Right renal pelvis (tissue), 4 donors: ENCODE measurements around the gene HOXA2. TPM values are rescaled to one million over a fixed set of nuclear protein-coding genes. Genes with fewer than 3 reads are reported as not detected.

ENCODE experiments used
- DNase-seq, 4 donors: peaks; one replicate each; pipeline ENCODE4 v3.0.0-alpha.2; 2013; ENCODE audit warnings: low read depth in 4 of 4, low spot score in 3 of 4, missing footprints in 1 of 4
- polyA plus RNA-seq, 4 donors: library from polyadenylated mRNA; unstranded; fragments of 120-200 nt; gene quantifications; one replicate each; pipeline ENCODE4 v1.2.1, GENCODE V29; 2013; ENCODE audit not compliant: insufficient read length in 4 of 4

Gene HOXA2
- polyA plus RNA-seq, 4 donors: 8.2 to 10.1 (median 9.5) TPM

DNA sequence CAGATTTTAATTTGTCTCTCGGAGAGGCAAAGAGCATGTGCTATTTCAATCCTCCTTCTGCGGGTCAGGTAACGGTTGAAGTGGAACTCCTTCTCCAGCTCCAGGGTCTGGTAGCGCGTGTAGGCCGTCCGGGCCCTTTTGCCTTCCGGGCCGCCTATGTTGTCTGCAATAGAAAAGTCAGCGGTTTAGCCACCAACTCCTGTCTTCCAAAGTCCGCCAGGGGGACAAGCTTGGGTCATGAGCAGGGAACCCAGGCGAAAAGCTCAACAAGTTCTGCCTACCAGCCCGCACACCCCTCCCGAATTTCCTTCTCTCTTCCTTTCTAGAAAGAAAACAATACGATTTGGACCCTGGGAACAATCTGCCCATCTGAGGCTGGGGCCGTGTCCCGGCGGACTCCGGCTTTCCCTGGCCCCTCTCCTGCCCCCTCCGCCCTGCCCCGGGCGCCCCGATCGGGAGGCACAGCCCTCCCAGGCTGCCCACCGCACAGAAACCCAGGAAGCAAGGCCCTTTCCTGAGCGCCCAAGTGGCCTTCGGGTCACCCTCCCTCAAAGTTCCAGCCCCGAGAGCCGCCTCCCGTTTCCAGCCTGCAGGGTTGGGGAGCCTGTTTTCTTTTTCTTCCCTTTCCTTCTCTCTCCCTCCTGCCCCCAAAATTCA lies 39.6 kb upstream of the HOXA2 start:
- DNase-seq: no peak

DNA sequence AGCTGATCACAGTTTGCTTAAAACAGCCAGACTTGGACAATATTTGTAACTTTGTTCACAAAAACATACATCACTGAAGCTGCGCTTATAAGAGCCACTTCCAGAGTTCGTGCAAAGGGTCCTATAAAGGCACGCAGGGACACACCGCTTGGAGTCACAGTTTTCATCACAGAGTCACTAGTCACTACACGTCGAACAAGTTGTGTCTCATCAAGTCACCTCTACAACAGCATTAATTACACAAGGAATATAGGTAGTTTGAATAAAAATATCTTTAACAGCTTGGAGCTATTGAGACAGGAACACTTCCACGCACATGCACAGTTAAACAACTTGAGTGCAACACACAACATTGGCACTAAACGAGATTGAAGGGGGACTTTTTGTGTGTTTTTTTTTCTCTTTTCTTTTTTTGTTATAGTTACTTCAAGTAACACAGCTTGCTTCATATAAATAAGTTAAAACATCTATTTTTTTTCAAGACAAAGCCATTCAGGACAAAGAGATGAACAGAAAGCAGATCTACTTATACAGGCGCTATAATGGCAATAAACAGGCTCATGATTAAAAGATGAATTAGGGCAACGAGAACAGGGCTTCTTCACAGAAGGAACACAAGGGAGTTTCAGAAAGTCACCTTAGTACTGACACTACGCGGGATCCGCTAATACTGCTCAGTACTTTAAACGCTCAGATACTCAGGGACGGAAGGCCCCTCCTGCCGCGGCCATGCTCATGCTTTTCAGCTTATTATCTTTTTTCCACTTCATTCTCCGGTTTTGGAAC lies 38.8 kb upstream of the HOXA2 start:
- no peak for DNase-seq

DNA sequence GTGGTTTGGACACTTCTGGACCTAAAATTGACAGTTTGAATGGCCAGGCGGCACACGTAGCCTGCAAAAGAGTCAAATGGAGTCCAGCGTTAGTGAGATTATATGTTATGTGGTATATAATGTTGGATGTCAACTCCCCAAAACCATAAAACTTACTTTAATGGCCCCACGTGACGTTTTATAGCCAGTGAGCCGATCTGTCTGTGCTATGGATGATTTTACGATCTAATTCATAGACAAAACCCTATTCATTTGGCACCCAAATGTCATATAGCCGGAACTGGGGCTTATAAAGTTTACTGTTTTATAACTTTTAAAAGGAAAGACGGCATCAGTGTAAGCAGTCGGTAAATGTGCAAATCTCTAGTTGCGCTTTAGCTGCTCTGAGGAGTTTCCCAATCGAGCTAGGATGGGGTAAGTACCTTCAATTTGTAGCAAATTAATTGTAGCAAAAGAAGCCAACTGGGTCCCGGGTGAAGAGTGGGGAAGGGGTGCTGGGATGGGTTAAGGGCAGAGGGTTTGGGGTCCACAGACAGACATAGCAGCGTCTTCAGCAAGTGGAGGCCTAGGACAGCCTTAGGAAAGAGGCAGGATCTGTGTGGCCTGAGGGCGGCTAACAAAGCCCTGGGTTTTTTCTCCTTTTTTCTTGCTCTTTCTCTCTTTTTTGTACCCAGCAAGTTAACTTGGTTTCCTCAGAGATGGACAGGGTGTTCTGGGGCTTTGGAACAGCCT lies 37.8 kb upstream of the HOXA2 start:
- DNase-seq: no peak

DNA sequence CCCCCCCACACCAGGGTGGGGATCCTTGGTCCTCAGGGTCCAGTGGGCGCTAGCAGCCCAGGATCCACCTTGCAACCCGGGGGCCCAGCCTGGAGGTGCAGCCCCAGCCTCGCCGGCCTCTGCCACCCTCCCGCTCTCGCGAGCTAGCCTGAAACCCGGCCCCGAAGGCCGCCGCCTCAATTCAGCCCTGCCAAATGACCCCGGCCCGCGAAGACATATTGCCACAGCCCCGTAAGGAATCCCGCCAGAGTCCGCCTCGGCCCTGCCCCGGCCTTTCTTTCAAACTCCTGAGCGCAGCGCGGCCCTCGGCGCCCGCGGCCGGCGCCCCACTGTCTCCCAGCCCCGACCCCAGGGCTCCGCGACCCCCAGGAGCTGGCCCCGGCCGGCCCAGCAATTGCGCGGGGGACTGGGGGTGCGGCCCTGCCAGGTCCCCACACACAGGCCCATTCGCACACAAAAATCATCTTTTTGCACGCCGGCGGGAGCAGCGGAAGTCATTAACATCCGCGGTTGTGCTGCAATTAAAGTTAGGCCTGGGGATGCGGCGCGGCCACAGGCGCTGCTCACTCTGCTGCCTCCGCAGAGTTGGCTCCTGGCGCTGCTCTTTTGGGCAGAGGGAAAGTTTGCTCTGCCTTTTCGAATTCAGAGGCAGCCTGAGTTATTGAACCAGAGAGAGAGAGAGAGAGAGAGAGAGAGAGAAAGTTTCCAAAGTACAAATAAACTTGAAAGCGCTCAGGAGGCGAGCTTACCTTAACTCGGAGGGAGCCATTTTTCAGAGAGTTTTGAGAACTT lies 37.0 kb upstream of the HOXA2 start:
- no peak for DNase-seq

DNA sequence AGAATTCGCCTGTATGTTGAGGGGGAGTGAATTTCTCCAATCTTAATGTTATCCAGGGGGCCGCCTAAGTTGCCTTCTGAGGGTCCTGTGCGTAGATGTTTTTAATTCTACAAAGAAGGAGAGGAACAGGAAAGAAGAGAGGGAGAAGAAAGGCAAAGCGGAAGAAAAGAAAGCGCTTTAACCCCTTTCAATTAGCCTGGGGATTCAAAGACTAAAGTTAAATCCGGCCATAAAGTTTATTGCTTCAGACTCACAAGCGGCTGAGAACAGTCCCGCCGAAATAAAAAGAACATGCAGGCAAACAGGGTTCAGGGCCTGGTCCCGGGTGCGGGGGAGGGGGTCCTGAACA lies 36.5 kb upstream of the HOXA2 start:
- DNase-seq: no peak

DNA sequence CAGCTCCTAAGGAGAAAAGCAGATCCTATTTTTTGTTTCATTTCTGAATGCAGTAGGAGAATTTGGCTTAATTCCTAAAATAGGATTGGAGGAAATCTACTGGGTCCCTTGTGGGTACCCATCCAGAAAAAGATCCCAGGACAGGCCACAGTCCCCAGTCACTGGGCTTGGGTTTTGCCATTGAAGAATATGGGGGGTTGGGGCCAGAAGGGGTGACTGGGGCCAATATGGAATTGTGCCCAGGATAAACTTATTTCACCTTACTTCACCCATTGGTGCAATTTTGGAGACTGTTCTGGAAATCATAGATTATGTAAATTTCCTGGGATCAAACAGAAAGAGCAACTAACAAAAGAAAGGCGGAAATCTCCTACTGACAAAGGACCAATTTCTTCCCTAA lies 36.0 kb upstream of the HOXA2 start:
- DNase-seq: no peak

DNA sequence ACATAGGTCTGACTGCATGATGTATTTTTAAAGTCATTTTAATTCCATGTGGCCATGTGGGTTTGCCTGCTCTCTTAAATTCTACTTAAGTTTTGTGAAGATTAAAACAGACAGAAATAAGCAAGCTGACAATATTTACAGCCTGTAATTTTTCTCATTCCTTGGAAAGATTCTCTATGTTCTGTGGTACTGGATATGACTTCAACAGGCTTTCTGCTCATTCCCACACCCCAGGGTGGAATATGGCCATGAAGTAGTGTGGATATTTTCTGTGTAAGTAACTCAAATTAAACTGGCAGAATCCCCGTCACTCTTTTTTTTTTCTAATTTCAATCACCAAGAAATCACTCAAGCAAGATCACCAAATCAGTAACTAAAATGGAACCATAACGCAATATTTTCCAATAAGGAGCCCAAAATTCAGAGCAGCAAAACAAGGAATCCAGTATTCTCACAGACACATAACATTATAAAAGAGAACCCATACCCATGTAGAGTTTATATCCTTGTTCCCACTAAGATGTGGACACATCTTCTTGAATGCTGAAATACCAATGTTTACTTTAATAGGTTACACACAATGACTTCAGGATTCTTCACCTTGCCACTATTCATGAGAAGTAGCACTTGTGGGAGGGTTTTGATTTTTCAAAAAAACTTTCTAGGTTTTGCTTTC lies 35.3 kb upstream of the HOXA2 start:
- no peak for DNase-seq

DNA sequence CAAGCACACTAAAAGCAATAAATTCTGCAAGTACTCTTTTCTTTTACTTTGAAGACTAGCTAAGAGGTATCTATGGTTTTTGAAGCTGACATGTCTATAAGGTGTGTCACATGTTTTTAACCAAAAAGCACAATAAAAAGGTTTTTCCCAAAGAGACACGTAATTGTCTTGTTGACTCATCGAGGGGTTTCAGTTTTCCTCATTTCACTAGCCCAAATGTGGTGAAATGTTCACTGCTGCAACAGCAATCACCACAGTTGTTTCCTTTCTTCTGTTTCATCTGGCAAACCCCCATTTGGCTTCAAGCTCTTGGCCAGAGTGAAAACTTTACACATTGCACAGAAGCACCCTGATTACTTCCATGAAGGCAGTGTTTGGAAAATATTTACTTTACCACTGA lies 31.9 kb upstream of the HOXA2 start:
- no peak for DNase-seq

DNA sequence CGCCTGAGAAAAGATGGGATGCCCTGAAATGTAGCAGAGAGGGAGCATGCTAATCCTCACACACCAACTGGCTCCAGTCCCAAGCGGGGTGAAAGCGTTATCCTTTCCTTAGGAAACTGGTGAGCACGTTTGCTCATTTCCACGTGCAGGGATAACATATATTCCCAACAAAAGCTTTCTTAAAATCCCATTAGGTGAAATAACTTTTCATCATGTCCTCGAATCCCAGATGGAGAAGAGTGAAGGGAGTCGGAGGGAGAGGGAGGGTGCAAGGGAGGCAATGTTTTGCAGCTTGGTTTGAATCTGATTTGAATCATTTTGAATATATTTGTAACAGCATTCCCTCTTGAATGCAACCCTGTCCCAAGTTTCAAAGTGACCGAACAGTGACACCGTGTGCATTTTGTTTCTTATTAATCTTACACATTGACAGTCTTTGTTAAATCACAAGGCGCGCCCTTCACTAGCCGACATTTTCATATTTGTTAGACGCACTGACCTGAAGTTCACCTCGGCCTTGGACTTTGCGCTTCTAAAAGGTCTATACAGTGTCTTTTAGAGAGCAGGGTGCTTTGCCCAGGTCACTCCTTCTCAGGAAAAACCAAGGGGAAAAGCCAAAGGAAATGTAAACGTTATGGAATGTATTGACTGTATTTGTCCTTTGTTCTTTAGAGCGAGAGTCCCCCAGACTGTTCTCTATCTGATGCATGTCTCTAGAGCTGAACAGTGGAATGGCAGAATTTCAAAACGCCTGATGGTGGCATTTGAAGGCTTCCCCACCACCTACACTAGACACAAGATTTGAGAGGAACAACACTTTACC lies 31.1 kb upstream of the HOXA2 start:
- no peak for DNase-seq

DNA sequence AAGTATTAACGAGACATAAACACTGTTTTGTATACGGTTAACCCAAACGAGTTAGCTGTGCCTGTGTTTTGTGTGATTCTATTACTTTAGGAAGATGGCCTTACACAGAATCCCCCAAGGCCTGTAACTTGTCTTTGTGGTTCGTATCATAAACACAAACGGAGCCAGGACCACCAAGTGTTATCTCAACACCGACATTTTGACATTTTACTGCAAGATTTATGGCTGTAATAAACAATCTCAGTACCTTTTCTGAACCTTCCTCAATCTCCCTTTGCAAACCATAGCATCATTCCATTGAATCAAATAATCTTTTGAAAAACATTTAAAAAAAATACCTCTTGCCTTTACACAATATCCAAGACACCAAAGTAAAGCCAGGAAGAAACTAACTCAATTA lies 30.5 kb upstream of the HOXA2 start:
- no peak for DNase-seq

DNA sequence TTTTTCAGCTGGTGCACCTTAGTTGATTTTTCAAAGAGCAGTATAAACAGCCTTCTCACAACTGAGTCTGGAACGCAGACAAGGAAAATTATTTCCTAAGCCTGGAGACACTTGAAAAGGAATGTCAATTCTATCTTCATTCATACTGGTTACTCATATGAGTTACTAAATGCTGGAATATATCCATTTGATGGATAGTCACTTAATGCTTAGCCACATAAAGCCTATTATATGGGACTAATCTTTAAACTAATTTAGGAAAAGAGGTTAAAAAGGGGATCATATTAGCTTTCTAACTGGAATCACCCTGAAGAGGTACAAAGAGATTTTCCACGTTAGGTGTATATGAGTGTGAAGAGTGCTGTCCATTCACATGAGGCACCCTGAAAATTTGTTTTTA lies 29.7 kb upstream of the HOXA2 start:
- DNase-seq: no peak

DNA sequence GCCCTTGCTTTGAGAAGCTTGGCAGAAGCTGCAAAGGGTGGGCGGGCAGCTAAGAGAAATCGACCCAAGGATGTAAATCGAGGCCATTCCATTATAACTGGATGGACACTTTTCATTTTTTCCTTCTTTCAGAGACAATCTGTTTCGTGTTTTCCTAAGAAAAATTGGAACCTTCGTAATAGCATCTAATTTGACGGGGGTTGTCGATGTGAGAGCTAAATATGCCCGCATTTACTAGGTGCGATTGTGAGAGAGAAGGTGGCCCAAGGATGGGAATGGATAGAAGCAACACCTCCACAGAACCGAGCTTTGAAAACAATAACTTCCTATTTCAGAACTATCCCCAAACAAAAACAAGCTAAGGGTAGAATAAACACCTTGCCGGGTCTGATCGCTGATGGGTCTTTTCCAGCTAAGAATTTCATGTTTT lies 28.9 kb upstream of the HOXA2 start:
- DNase-seq: no peak

DNA sequence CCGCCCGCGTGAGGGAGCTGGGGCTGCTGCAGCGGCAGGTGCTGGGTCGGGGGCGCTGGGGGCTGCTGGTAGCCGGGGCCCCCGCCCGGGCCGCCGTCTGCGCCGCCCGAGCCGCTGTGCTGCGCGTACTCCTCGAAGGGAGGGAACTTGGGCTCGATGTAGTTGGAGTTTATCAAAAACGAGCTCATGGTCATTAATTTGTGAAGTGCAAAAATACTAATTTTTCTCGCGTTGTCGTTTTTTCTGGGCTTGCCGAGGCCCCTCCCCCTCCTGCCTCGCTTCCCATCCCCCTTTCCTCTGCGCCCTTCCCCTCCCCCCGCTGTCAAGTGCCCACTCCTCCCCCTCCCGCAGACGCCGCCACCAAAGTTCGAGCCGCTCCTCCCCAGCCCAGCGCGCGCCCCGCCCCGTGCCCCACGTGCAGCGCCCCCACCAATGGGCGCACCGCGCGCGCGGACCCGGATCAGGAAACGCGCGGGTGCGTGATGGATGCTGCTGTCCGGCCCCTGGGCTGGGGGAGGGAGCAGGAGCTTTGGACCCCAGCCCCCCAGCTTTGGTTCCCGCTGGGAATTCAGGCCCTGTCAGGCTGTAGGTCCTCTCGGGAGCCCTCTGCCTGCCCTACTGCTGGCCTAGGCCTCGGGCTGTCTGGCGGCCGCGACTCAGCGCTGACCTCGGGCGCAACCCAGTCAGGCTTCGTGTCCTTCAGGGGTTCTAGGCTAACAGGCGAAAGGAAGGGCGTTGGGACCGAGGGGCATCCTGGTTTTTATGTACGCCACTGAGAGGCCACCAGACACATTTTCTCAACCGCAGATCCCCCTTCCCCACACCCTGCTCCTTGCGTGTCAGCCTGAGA lies 28.3 kb upstream of the HOXA2 start, which contains the start of gene HOXA4:
TSS of gene HOXA4 (minus strand) at position 218 of the 850 bp plus-strand sequence. CDS start at position 194, 24 bp downstream.
- peak in 3 of 4 donors; percentile 78 to 87 (median 86) for DNase-seq

DNA sequence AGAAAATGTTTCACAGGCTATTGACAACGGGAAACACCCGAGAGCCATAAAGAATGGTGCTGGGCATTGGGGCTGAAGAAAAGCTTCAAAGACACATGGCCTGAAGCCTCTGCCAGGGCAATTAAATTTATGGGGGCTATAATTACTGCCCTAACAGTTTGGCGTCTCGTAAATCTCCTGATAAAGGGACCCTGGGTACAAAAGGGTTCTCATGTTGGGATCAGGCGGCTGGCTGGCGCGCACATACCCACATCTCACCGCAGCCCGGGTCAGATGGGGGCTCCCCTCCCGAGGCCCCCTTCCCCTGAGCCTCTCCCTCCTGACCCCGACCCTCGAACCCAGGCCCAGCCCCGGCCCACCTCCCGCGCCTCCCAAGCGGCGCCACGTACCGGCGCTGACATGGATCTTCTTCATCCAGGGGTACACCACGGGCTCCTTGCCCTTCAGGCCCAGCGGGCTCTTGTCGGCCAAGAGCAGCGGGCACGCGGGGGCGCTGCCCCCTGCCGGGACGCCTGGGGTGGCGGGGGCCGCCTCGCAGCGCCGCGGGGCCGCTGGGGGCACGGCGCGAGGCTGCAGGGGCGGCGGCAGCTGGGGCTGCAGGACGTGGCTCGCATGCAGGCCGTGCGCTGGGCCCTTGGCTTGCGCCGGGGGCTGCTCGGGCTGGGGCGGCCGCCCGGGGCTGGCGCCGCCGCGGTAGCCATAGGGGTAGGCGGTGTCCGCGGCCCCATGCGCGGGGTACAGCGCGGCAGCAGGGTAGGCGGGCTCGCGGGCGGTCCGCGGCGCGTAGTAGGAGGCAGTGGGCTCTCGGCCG lies 27.5 kb upstream of the HOXA2 start:
- DNase-seq: no peak

DNA sequence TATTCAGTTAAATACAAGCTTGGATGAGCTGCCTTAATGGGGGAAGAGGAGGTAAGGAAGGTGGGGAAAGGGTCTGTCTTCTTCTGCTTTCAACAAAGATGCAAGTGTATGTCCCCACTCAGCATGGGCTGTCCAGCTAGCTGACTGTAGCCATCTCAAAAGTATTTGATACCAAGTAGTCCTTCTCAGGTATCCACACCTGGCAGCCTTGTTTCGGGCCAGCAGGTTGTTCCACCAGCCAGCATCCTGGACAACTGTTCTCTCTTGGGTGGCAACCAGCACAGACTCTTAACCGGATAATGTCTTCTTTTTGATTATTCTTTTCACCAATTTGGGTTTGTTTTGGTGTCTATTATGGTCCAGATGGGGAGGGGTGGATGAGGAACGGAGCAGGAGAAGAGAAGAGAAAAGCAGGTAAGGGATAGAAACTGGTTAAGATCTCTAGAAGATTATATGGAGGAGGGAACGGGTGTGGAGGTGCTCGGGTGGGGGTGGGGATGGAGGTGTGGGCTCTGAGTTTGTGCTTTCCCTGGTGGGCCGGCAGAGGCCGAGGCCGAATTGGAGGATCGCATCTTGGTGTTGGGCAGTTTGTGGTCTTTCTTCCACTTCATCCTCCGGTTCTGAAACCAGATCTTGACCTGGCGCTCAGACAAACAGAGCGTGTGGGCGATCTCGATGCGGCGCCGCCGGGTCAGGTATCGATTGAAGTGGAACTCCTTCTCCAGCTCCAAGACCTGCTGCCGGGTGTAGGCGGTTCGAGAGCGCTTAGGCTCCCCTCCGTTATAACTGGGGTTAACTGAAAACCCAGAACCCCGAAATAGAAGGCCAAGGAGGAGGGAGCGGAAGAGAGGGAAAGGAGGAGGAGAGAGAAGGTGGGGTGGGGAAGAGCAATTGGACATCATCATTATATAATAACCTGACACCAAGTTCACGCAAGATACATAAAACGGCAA lies 26.6 kb upstream of the HOXA2 start:
- DNase-seq: no peak

DNA sequence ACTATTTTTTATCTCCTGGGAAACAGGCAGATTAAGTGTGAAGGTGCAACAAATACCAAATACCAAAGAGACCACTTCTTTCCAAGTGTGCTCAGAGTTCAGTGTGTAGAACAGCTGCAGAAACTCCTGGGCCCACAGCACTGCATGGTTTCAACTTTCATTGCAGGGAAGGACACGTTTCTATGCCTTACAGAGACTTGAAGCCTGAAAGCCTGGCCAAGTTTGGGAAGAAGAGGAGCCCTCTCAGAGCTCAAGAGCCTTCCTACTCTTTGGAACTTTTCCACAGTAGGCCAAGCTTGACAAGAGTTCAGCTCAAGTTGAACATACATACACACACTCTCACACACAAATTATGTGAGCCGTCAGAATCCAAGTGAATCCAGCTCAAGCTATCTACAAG lies 25.6 kb upstream of the HOXA2 start:
- DNase-seq: peak in 1 of 4 donors; percentile 74
